Cerebellar cortex (tissue), 1 donor: ENCODE results near the gene DSCAM.

ENCODE experiments used
- DNase-seq: peaks from one replicate; pipeline ENCODE4 v3.0.0-alpha.2; 2015; ENCODE audit warnings: low spot score

The DSCAM gene

DNA sequence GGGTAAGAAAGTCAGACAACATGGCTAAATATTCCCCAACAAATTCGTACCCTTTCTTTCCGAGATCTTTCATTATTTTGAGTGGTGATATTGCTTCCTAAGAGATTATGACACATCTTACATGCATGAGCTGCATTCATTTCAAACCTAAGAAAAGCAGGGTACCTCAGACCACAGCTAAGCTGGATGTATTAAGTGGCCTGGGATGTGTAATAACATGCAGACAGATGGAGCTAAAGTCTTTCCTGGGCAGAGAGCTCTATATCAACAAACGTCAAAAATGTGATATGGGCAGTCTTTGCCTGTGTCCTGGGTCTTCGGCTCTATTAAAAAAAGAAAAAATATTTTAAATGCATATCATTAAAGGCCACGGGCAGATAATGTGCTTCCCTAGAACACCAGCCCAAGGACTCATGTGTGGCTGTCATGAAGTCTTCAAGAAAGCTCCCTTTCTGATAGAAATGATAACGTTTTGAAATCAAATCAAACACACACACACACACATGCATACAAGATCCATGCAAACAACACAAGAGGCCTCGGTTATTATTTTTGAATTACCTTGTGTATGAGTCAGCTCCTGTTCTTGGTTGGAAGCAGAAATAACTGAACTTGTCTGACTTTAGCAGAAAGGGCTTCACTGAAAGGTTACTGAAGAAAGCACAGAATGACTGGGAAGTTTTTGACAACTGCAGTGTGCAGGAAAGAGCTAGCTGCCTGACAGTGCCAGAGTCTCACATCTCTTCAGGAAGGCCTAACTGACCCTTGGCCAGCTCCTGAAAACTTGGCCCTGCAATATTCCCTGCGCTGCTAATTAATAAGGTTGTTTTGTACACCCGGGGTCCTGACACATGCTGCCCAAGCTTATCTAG, 231.2 kb downstream of the DSCAM start:
- no peak for DNase-seq

DNA sequence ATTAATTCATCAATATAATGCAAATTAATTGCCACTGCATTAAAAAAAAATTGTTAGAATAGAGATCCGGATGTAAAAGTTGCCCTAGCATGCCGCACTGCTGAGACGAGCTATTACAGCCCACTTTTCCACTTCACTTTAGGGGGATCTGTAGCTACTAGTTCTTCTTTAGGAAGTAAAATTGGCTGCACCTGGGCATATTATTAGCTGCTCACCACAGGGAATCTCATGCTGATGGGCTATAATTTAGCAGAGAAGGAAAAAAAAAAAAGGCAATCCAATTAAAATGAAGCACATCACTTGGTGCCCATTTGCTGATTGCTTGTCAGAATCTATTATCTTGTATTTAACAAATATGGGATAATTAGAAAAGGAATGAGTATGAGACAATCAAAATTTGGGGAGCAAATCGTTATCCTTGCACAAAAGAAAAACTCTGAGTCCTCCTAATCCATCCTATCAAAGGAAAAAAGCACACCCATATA, 233.4 kb downstream of the DSCAM start:
- DNase-seq, result no peak

DNA sequence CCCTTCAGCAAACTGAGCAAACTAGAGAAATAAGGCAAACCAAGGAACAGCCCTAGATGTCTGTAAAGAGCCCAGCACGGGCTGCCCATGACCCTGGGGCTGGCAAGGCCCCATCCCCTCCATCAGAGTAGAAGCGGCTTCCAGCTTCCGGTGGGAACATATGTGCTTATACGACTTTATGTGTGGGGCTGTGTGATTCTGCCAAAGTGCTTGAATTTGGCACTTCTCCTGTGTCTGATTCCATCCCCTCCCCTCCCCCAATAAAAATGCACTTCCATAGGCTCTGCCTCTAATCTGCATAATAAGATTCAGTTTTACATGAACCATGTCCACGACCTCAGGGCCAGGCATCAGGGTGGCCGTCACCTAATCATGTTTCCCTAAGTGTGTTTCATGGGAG, 236.6 kb downstream of the DSCAM start:
- no peak for DNase-seq

DNA sequence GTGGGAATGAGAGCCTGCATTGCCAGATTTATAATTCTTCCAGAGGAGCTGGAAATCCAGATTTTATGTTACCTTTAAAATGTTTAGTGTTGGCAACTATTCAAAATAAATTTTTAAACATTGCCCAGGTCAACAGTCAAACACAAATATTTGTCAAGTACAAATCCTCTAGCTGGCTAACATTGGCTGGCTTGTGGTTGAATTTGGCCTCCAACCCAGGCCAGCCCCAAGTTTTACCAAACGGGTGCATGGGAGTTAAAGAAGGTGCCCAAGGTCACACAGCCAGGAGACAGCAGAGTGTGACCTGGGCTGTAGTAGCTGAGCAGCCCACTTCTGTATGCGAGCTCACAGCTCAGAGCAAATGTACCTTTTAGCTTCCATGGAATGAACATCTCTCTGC, 240.6 kb downstream of the DSCAM start:
- DNase-seq, result no peak

DNA sequence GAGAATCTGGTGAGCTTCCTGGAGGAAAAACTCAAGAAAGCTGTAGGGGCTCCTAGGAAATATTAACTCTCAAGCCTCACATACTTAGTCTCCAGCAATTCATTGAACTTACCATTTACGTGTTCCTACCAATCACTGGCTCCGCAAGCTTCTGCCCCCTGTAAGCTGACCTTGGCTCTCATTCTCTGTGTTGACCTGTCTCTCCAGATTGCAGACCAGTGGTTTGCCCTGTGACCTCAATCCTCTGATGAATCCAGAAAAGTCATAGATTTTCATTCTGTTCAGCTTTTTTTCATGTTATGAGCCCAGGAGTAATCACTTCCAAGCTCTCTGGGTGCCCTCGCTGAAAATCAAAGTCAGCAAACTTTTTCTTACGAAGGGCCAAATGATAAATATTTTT, 241.9 kb downstream of the DSCAM start:
- DNase-seq, result no peak

DNA sequence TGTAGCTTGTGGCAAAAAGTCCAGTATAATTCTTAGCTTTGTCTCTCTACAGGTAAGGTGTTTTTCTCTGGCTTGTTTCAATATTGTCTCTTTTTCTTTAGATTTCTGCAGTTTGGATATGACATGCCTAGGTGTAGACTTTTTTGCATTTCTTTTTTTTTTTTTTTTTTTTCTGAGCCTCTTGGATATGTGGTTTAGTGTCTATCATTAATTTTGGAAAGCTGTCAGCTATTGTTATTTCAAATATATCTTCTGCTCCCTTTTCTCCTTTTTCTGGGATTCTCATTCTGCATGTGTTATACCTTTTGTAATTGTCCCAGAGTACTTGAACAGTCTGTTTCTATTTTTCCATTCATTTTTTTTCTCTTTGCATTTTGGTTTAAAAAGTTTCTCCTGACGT, 243.2 kb downstream of the DSCAM start:
- no peak for DNase-seq

DNA sequence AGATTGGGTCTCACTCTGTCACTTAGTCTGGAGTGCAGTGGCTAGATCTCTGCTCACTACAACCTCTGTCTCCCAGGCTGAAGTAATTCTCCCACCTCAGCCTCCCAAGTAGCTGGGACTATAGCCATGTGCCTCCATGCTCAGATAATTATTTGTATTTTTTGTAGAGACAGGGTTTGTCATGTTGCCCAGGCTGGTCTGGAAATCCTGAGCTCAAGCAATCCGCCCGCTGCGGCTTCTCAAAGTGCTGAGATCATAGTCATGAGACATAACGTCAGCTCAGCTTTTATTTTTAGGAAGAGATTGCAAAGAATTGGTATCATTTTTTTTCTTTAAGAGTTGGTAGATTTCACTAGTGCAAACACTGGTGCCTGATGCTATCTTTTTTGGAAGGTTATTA, 244.9 kb downstream of the DSCAM start:
- no peak for DNase-seq

DNA sequence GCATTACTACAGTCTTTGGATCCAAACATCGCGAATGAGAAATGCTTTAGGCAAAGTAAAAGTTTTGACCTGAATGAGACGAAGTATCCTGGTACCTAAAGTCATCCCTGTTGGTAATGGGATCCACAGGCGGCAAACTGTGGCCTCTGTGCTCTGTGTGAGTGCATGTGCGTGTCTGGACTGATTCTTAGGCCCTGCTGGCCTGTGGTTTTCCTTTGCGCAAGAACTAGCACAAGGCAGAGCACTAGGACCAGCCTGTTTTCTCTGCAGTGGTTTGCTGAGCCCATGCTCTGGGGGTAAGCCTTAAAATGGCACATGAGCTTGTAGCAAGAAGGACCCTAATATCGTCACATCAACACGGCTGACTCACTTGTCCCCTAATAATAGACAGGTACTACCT, 251.2 kb downstream of the DSCAM start:
- no peak for DNase-seq

DNA sequence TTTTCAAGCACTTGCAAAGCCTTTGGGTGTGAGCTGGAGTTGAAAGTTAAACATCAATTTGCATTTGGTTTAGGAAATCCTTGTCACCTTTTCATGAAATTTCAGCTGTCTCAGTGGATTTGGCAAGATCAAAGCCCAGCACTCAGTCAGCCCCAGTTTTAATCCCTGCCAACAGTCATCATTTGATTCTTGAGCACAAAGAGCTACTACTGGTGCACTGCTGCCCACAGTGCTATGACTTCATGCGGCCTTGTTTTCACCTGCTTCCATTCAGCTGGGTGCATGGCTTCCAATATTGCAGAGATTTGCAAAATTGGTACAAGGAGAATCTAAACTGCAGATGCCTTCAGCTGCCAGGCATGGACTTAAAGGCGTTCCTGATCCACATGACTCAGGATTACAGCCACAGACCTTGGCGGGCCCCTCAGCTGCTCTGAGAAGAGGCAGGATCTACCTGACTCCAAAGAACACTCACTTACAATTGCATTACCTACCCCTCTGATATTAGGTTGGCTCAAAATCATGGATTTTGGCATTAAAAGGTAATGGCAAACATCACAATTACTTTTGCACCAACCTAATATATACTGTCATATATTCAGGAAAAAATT, 259.1 kb downstream of the DSCAM start:
- DNase-seq, result no peak

DNA sequence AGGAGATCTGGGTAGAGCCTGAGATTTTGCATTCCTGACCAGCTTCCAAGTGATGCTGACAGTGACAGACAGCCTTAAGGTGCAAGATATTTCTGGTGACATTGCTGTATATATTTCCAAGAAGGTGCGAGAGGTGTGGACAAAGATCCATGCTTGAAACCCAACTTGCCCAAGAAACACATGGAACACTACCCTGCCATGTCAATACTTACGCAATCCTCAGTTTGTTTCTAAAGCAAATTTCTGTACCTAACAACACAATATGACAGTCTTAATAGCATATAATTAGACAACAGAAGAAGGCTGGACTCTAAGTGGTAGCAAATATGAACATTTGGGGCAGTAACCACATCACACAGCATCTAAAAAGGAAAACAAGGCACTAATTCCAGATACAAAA, 260.4 kb downstream of the DSCAM start:
- DNase-seq, result no peak

DNA sequence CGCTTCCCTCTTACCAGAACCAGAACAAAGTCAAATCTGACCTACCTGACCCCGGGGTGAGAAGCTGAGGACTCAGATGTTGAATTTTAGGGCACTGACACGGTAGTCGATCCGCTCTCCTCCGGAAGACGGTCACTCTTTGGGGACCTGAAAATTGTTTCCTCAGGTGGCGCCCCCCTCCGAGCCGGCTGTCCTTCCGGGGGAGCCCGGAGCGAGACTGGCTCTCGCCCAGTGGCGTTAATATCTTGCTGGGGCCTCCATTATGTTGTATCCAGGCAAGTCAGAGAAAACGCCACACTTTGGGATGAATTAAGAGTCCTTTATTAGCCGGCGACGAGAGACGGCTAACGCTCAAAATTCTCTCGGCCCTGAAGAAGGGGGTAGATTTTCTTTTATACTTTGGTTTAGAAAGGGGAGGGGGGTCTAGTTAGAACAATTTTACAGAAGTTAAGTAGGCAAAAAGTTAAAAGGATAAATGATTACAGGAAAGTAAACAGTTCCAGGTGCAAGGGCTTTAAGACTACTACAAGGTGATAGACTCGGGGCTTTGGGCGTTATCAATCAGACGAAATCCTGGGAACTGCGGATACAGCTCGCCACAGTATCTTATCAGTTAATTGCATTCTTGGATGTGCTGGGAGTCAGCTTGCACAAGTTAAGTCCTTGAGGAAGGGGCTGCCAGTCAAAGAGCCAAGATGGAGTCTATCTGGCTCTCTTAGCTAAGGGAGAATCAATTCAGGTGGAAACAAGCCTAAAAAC, 269.5 kb downstream of the DSCAM start:
- DNase-seq, result no peak

DNA sequence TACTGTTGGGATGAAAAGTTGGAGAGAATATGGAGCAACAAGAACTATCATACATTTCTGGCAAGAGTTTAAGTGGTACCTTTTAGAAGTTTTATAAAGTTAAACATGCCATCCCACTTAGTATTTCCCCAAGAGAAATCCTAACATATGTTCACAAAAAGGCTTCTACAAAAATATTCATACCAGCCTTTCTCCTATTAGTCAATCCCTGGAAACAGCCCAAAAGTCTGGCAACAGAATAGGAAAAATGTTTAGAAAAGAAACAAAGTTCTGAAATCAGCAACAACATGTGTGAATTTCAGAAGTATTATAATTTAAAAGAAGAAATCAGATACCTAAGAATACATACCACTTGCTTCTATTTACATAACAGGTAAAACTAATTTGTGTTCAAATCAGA, 271.0 kb downstream of the DSCAM start:
- no peak for DNase-seq

DNA sequence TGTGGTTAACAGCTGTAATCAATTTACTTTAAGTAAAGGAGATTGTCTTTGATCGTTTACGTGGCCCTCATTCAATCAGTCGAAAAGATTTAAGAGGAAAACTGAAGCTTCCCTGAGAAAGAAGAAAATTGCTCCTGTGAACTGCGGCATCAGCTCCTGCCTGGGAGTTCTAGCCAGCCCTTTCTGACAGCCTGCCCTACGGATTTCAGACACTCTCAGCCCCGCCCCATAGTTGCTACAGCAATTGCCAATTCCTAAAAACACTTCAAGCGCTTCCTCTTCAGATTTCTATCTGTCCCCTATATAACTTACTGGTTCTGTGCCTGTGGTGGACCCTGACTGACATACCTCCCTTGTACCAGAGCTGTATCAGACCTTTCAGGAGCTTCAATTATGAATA, 277.6 kb downstream of the DSCAM start:
- DNase-seq, result no peak

DNA sequence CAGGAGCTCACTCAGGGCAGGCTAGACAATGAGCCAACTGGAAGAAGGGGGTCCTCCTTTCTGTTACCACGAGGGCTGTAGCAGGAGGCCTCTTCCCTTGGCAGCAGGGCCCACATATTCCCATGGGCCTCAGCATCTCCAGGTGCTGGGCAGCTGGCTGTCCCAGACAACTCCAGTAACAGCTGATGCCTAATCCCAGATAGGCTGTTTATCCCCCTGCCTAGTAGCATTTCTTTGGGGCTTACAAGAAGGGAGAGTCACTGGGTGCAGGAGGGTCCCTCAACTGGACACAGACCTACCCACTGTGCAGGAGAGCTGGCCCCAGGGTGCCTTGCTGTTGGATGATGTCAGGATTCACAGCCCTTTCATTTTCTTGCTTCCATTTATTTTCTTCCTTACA, 278.2 kb downstream of the DSCAM start:
- DNase-seq, result no peak

DNA sequence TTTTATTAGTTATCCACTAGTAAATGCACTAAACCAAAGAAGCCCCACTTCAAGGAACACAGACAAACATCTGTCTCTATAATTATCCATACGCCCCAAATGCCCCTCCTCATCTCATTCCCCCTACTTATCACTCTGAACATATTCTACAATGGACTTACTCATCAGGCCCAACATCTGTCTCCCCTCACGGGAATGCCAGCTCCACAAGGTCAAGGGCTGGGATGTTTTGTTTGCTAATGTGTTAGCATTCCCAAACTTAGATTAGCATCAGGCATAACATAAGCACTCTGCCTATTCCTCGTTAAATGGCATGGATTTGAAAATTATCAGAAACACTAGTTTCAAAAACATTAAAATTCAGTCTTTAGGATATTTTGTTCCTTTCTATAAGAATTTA, 279.5 kb downstream of the DSCAM start:
- DNase-seq, result no peak

DNA sequence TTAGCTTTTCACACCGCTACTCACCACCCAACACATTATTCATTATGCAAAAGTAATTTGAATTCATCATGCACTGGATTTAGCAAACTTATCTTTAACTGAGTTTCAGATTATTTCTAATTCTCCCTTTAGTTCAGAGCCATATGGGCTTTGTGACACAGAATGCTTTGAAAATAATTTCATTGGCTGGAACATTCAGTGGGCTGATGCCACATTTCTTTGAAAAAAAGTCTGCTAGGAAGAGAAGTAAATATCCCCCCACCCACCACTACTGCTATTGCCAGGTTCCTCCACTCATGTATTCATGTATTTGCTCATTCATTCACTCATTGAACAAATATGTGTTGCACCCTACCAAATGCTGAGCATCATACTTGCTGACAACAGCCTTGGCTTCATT, 280.5 kb downstream of the DSCAM start:
- DNase-seq, result no peak

DNA sequence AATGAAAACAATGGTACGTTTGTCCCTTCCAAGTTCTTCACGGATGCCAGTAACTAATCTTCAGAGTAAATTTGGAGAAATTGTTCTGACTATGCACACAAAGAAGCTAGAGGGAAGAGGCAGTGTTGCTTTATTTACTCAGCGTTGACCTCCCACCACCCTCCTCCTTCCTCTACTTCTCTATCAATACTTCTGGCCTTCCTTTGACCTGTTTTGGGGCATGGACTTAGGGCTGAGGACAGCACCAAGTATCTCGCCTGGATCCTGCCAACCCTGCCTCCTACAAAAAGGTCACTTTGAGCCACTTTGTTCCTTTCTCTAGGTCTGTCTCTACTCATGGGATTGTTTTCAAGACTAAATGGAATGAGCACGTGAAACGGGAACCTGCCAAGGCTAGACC, 282.6 kb downstream of the DSCAM start:
- no peak for DNase-seq

DNA sequence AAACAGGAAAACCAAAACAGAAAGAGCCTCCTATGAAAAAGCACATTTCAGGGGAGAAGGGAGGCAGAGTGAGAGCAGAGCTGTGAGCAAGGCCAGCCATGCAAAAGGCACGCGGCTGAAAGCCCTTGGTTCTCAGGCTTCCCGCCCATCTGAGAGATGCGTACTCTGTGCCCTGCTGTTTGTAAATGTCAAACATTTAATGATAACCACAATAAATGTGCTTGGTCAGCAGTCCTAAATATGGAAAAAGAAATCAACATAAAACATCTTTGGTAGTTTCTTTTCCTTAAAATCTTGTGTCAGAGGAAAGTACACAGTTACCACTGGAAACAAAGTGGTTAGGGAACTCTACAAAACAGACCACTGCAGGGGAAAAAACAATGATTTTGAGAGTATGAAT, 283.1 kb downstream of the DSCAM start:
- DNase-seq, result no peak

DNA sequence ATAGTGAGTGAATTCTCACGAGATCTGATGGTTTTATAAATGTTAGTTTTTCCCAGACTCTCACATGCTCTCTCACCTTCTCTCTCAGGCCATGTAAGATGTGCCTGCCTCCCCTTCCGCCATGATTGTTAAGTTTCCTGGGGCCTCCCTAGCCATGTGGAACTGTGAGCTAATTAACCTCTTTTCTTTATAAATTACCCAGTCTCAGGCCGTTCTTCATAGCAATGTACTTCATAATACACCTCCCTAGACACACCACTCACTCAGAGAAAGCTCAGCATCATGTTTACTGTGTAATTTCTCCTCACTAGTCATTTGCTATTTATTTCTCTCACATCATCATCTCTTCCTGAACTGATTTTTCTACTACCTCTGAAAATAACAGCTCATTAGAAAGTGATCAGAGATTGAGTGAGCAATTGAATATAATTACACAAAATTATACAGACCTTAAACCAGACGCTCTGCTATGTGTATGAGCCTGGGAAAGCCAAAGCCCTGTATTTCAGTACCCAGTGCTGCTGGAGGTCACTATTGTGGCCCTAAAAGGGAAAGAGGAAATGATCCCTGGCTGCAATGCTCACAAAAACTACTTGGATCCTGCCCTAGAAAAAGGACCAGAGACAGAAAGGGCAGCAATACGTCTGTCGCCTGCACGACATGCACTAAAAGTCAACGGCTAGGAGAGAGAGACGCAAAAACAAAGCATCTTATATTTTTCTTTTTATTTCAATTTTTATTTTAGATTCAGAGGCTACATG, 284.5 kb downstream of the DSCAM start:
- no peak for DNase-seq

DNA sequence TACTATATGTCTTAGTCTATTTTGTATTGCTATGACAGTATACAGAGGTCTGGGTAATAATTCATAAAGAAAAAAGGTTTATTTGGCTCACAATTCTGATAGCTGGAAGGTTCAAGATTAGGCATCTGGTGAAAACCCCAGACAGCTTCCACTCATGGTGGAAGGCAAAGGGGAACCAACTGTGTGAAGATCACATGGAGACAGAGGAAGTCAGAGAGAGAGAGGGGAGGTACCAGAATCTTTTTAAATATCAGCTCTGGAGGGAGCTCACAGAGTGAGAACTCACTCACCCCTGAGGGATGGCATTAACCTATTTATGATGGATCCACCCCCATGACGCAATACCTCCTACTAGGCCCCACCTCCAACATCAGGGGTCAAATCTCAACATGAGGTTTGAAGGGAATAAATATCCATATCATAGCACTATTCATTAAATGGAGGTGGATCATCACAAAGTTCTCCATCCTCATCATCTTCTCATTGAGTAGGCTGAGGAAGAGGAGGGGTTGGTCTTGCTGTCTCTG, 290.5 kb downstream of the DSCAM start:
- no peak for DNase-seq

DNA sequence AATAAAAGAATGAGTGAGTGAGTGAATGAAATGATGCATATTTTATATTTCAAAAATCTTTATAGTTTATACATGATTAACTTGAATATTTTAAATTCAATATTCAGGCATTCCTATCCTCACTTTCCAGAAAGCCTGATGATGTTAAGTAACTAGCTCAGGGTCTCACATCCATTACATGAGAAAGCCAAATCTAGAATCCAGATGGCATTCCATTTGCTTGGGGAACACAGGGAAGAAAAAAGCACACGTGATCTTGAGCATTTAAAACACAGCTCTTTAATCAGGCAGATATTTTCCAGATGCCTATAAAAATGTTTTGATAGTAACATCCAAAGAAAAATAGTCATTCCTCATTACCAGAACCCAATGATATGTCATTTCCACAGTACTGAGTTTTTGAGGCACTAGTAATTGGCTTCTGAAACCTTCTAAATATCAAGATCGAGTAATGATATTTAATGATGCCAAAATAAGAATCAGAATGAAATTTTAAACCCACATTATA, 291.9 kb downstream of the DSCAM start:
- no peak for DNase-seq

DNA sequence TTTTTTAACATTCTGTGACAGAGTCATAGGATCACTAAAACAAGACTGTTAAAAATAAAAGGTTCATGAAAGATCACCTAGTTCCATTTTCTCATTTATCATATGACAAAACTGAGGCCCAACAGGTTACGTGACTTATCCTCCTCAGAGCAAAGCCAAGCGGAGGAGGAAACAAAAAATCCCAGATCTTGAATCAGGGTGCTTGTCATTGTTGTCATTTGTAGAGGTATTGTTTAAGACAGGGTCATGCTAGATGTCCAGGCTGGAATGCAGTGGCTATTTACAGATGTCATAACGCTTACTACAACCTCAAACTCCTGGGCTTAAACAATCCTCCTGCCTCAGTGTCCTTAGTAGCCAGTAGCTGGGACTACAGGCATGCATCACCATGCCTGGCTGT, 293.2 kb downstream of the DSCAM start:
- no peak for DNase-seq
